WI38 (cell line): Measurements from ENCODE around the gene PMEPA1.

Experiments
- H3K4me3 ChIP-seq: 2 replicates; pipeline ENCODE4 v1.5.1; 2011; ENCODE audit warnings: low read depth, mild to moderate bottlenecking, control low read depth, low read length
- TF ChIP-seq, protein P1 (sequence below): IDR thresholded peaks from 2 replicates; pipeline ENCODE4 v1.5.1; 2012; ENCODE audit warnings: low read depth, mild to moderate bottlenecking, control low read depth, low read length

The PMEPA1 gene

DNA sequence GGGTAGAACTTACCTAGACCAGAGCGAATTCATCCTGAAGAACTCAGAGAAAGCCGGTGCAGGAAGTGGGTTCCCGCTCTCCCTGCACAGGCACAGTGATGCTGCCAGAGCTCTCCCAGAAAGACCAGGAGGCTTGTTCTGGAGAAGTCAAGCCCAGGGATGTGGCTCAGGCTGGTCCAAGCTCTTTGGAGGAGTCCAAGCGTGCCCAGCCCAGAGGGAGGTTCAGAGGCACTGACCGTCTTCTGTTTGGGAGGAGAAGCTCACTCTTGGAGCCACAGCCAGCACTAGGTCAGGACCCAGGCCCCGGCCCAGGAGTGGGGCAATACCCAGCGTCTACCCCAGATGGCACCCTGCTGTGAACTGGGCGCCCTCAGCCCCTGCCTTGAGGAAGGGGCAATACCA is 1.5 kb upstream of the PMEPA1 start:
- H3K4me3 ChIP-seq, result no peak overlapping the region
- TF ChIP-seq, protein P1, sequence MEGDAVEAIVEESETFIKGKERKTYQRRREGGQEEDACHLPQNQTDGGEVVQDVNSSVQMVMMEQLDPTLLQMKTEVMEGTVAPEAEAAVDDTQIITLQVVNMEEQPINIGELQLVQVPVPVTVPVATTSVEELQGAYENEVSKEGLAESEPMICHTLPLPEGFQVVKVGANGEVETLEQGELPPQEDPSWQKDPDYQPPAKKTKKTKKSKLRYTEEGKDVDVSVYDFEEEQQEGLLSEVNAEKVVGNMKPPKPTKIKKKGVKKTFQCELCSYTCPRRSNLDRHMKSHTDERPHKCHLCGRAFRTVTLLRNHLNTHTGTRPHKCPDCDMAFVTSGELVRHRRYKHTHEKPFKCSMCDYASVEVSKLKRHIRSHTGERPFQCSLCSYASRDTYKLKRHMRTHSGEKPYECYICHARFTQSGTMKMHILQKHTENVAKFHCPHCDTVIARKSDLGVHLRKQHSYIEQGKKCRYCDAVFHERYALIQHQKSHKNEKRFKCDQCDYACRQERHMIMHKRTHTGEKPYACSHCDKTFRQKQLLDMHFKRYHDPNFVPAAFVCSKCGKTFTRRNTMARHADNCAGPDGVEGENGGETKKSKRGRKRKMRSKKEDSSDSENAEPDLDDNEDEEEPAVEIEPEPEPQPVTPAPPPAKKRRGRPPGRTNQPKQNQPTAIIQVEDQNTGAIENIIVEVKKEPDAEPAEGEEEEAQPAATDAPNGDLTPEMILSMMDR, result no peak

GRCh38 chr20:57710841-57711240 is 1.0 kb upstream of the PMEPA1 start:
- TF ChIP-seq, protein P1, result no peak
- H3K4me3 ChIP-seq, result peak overlapping the region; percentile 76

DNA sequence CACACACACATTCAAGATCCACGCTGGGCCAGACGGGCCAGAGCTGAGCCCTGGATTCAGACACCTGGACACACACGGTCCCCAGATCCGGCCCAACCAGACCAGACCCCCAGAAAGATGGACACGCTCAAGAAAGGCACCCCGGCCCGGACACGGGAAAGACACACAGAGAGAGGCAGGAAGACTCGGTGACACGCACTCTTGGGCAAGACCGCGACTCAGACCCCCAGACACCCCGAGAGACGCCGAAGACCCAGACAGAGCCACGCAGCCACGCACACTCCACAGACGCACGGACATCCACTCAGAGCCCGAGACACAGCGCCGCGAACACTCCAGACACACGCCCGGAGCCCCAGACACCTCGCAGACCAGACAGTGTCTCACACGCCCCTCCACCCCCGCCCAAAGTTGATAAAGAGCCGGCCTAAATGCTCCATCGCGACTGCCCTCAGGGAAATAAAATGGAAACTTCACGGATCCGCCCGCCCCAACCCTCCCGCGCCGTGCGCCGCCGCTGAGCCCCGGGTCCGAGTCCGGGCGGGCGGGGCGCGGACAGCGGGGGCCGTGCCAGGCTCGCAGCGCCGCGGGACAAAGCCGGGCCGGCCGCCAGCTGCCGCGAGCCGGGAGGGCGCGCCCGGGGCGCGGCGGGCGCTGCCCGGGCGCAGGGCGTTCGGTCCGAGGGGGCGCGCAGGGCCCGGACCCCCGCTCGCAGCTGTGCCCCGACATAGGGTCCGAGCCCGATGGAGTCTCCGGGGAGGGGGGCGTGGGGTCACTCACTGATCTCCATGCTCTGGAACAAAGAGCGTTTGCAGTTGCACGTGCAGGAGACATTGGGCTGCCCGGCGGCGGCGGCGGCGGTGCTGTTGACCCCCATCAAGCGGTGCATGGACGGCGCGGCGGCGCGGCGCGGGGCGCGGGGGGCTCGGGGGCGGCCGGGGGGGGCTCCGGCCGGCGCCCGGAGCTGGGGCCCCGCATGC is 831 bp downstream of the PMEPA1 start:
- TF ChIP-seq, protein P1, result no peak
- peak overlapping the region; percentile 76 for H3K4me3 ChIP-seq

- TF ChIP-seq, protein P1, result no peak
- H3K4me3 ChIP-seq, result peak overlapping the region; percentile 76
Observed at GRCh38 chr20:57707849-57708693, 1.7 kb downstream of the PMEPA1 start.

GRCh38 chr20:57707320-57707719 is 2.5 kb downstream of the PMEPA1 start:
- H3K4me3 ChIP-seq, result no peak overlapping the region
- TF ChIP-seq, protein P1, result no peak

DNA sequence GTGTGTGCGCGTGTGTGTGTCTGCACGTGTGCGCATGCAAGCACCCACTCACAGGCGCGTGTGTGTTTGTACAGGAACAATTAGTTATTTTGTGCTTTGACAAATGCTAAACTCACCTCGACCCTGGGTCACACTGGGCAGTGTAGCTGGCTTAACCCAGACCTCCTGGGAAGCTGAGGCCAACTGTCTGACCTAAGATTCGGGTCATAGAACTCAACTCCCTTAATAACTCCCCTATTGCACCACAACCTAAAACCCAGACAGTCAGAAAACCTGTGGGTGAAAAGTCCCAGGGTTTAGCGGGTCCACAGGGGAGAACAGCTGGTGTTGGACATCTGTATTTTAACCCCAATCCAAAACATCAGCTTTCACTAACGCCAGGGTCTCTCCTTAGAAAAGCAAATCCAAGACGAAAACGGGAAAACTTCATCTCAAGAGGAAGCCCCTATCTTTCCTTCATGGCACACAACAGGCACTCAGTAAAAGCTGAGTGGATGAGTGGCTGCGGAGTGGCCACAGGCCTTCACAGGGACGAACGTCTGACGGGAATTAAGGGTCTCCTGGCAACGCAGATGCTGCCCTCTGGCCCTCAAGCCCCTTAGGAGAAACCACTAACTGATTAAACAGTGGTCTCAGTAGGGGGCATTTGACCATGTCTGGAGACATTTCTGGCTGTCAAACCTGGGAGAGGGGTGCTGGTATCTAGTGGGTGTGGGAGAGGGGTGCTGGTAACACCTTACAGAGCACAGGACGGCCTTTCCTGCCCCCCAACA is 4.5 kb downstream of the PMEPA1 start:
- TF ChIP-seq, protein P1, result no peak
- no peak overlapping the region for H3K4me3 ChIP-seq
